ENCODE measurements around the gene CHIT1. TPM values are rescaled to one million over a fixed set of nuclear protein-coding genes. Genes with fewer than 3 reads are reported as not detected.

CHIT1 gene
- total RNA-seq, 1 donor from 2014 or later = not detected

GRCh38 chr1:203211812-203212211, 17.7 kb downstream of the CHIT1 start:
- TF ChIP-seq EZH2 (IDR thresholded peaks at IDR 0.05; ENCODE audit: insufficient read depth, low read length) (no peak), CTCF (IDR thresholded peaks at IDR 0.05; ENCODE audit: insufficient read depth, low read depth, low read length) (no peak)
- H3K27me3 ChIP-seq (ENCODE audit: insufficient read depth, low read length) = peaks cover 6% of the 10 kb centered on the region
- Mint-ChIP-seq H3K4me1 (ENCODE audit: low read depth, unreplicated experiment) (peaks cover 4% of the 10 kb centered on the region), H3K27me3 (ENCODE audit: low read depth, unreplicated experiment) (peaks cover 56% of the 10 kb centered on the region), H3K36me3 (ENCODE audit: low read depth, unreplicated experiment) (no peaks in the 10 kb centered on the region), H3K27ac (ENCODE audit: unreplicated experiment) (no peak overlapping the region), H3K9me3 (ENCODE audit: unreplicated experiment) (peaks cover 2% of the 10 kb centered on the region), H3K4me3 (ENCODE audit: unreplicated experiment) (no peak overlapping the region)
- H2AFZ ChIP-seq (ENCODE audit: low read depth, low read length) = no peak overlapping the region
- H3K4me2 ChIP-seq (ENCODE audit: low read length) = no peak overlapping the region
- no peak for DNase-seq (ENCODE audit: low read depth)
- no peaks in the 10 kb centered on the region for H4K20me1 ChIP-seq (ENCODE audit: insufficient read depth, low read length)
- H3K9me3 ChIP-seq (ENCODE audit: insufficient read depth, low read depth, low read length) = no peaks in the 10 kb centered on the region
- no peaks in the 10 kb centered on the region for H3K79me2 ChIP-seq (ENCODE audit: insufficient read depth, low read length)
- no peak overlapping the region for H3K4me3 ChIP-seq (ENCODE audit: insufficient read depth, low read depth, low read length)
- no peak overlapping the region for H3K27ac ChIP-seq (ENCODE audit: low read depth, low read length)
- no peak for FAIRE-seq
- no peak overlapping the region for H3K9ac ChIP-seq (ENCODE audit: low read length)
- H3K36me3 ChIP-seq (ENCODE audit: insufficient read depth, low read length) = no peaks in the 10 kb centered on the region
- no peaks in the 10 kb centered on the region for H3K4me1 ChIP-seq (ENCODE audit: insufficient read depth, low read length)

GRCh38 chr1:203210988-203211387, 18.5 kb downstream of the CHIT1 start:
- Mint-ChIP-seq H3K27me3 (ENCODE audit: low read depth, unreplicated experiment) (peaks cover 48% of the 10 kb centered on the region), H3K4me1 (ENCODE audit: low read depth, unreplicated experiment) (peaks cover 10% of the 10 kb centered on the region), H3K36me3 (ENCODE audit: low read depth, unreplicated experiment) (no peaks in the 10 kb centered on the region), H3K27ac (ENCODE audit: unreplicated experiment) (no peak overlapping the region), H3K4me3 (ENCODE audit: unreplicated experiment) (no peak overlapping the region), H3K9me3 (ENCODE audit: unreplicated experiment) (peaks cover 2% of the 10 kb centered on the region)
- H3K4me1 ChIP-seq (ENCODE audit: insufficient read depth, low read length) = no peaks in the 10 kb centered on the region
- H4K20me1 ChIP-seq (ENCODE audit: insufficient read depth, low read length) = no peaks in the 10 kb centered on the region
- no peak for DNase-seq (ENCODE audit: low read depth)
- H3K9me3 ChIP-seq (ENCODE audit: insufficient read depth, low read depth, low read length) = no peaks in the 10 kb centered on the region
- no peak overlapping the region for H2AFZ ChIP-seq (ENCODE audit: low read depth, low read length)
- no peak for FAIRE-seq
- TF ChIP-seq EZH2 (IDR thresholded peaks at IDR 0.05; ENCODE audit: insufficient read depth, low read length) (no peak), CTCF (IDR thresholded peaks at IDR 0.05; ENCODE audit: insufficient read depth, low read depth, low read length) (no peak)
- no peak overlapping the region for H3K4me3 ChIP-seq (ENCODE audit: insufficient read depth, low read depth, low read length)
- H3K36me3 ChIP-seq (ENCODE audit: insufficient read depth, low read length) = no peaks in the 10 kb centered on the region
- peaks cover 3% of the 10 kb centered on the region for H3K27me3 ChIP-seq (ENCODE audit: insufficient read depth, low read length)
- H3K4me2 ChIP-seq (ENCODE audit: low read length) = no peak overlapping the region
- H3K9ac ChIP-seq (ENCODE audit: low read length) = no peak overlapping the region
- H3K79me2 ChIP-seq (ENCODE audit: insufficient read depth, low read length) = no peaks in the 10 kb centered on the region
- H3K27ac ChIP-seq (ENCODE audit: low read depth, low read length) = no peak overlapping the region

- Histone ChIP-seq H3K36me3 (ENCODE audit: insufficient read depth, low read length) (no peaks in the 10 kb centered on the region), H3K79me2 (ENCODE audit: insufficient read depth, low read length) (no peaks in the 10 kb centered on the region), H3K9ac (ENCODE audit: low read length) (no peak overlapping the region), H3K27me3 (ENCODE audit: insufficient read depth, low read length) (peaks cover 1% of the 10 kb centered on the region), H3K4me2 (ENCODE audit: low read length) (no peak overlapping the region), H3K4me1 (ENCODE audit: insufficient read depth, low read length) (no peaks in the 10 kb centered on the region), H3K4me3 (ENCODE audit: insufficient read depth, low read depth, low read length) (no peak overlapping the region), H2AFZ (ENCODE audit: low read depth, low read length) (no peak overlapping the region), H4K20me1 (ENCODE audit: insufficient read depth, low read length) (no peaks in the 10 kb centered on the region), H3K27ac (ENCODE audit: low read depth, low read length) (no peak overlapping the region), H3K9me3 (ENCODE audit: insufficient read depth, low read depth, low read length) (no peaks in the 10 kb centered on the region)
- FAIRE-seq (no peak), DNase-seq (ENCODE audit: low read depth) (no peak)
- H3K27me3 Mint-ChIP-seq (ENCODE audit: low read depth, unreplicated experiment) = peaks cover 43% of the 10 kb centered on the region
- H3K4me3 Mint-ChIP-seq (ENCODE audit: unreplicated experiment) = no peak overlapping the region
- no peak for TF ChIP-seq CTCF (IDR thresholded peaks at IDR 0.05; ENCODE audit: insufficient read depth, low read depth, low read length)
- no peaks in the 10 kb centered on the region for H3K36me3 Mint-ChIP-seq (ENCODE audit: low read depth, unreplicated experiment)
- no peak overlapping the region for H3K27ac Mint-ChIP-seq (ENCODE audit: unreplicated experiment)
- H3K4me1 Mint-ChIP-seq (ENCODE audit: low read depth, unreplicated experiment) = peaks cover 9% of the 10 kb centered on the region
- H3K9me3 Mint-ChIP-seq (ENCODE audit: unreplicated experiment) = peaks cover 2% of the 10 kb centered on the region
These were observed 19.1 kb downstream of the CHIT1 start for GRCh38 chr1:203210350-203210749.

All from astrocyte (in vitro differentiated cells and primary cell).